Measurements from ENCODE around the gene MORC3. TPM values are rescaled to one million over a fixed set of nuclear protein-coding genes. Genes with fewer than 3 reads are reported as not detected.
A peak's percentile ranks its signal among the peaks of the same experiment; 100 is the strongest.

Gene MORC3
- total and polyA plus RNA-seq, 2 donors (not counting 1 experiment from before 2014, with no cell fraction given): 44.9 to 104 TPM

DNA sequence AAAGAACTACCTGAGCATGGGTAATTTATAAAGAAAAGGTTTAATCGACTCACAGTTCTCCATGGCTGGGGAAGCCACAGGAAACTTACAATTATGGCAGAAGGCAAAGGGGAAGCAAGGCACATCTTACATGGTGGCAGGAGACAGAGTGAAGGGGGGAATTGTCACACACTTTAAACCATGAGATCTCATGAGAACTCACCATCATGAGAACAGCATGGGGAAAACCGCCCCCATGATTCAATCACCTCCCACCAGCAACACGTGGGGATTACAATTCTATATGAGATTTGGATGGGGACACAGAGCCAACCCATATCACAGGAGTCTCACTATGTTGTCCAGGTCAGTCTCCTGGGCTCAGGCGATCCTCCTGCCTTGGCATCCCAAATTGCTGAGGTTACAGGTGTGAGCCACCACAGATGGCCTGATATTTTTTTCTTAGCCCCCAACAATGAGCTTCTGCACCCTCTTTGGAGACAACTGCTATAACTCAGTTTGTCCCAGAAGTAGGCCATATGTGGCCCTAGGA lies 22.5 kb upstream of the MORC3 start:
- DNase-seq: peak; percentile 25
- peaks cover 50% of the 10 kb centered on the region for H3K4me1 Mint-ChIP-seq
- TF ChIP-seq, protein P1, sequence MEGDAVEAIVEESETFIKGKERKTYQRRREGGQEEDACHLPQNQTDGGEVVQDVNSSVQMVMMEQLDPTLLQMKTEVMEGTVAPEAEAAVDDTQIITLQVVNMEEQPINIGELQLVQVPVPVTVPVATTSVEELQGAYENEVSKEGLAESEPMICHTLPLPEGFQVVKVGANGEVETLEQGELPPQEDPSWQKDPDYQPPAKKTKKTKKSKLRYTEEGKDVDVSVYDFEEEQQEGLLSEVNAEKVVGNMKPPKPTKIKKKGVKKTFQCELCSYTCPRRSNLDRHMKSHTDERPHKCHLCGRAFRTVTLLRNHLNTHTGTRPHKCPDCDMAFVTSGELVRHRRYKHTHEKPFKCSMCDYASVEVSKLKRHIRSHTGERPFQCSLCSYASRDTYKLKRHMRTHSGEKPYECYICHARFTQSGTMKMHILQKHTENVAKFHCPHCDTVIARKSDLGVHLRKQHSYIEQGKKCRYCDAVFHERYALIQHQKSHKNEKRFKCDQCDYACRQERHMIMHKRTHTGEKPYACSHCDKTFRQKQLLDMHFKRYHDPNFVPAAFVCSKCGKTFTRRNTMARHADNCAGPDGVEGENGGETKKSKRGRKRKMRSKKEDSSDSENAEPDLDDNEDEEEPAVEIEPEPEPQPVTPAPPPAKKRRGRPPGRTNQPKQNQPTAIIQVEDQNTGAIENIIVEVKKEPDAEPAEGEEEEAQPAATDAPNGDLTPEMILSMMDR (IDR thresholded peaks at IDR 0.05): no peak
- no peak for TF ChIP-seq EZH2 (IDR thresholded peaks at IDR 0.05; ENCODE audit: borderline replicate concordance, insufficient read depth, low read depth, low read length, poor library complexity, severe bottlenecking)
- H3K9me3 Mint-ChIP-seq (ENCODE audit: insufficient read depth): no peaks in the 10 kb centered on the region
- CTCF ChIA-PET: interaction anchor here (1.1 to 7.0 kb wide), 10 partner anchors 10 to 156 kb away, joined by 3 to 76 read pairs (median 6); partner anchors contain the start of gene MORC3
- peaks cover 19% of the 10 kb centered on the region for H3K79me2 ChIP-seq (ENCODE audit: control insufficient read depth, insufficient read depth, low read length)
- no peaks in the 10 kb centered on the region for H3K27me3 ChIP-seq (replicated peaks in 1 of 4; ENCODE audit: control extremely low read depth in 1 of 4, control insufficient read depth in 3 of 4, insufficient read depth in 4 of 4, low read length in 3 of 4)
- H4K20me1 ChIP-seq (ENCODE audit: control insufficient read depth, insufficient read depth, low read length, poor library complexity, severe bottlenecking): no peaks in the 10 kb centered on the region
- peak overlapping the region; percentile 94 to 97 for H3K27ac ChIP-seq (ENCODE audit: low read length in 2 of 2)
- POLR2A ChIA-PET: interaction anchor here (0.7 to 5.7 kb wide), 7 partner anchors 8 to 141 kb away, joined by 3 to 123 read pairs (median 29); partner anchors contain the start of genes DOP1B and MORC3
- H3K9ac ChIP-seq (ENCODE audit: low read length): peak overlapping the region; percentile 55
- peak overlapping the region; percentile 80 for H3K4me3 Mint-ChIP-seq
- H3K27me3 Mint-ChIP-seq: no peaks in the 10 kb centered on the region
- H3K4me3 ChIP-seq (ENCODE audit: control extremely low read depth in 1 of 5, extremely low read depth in 1 of 5, insufficient read depth in 1 of 5, low read depth in 2 of 5, low read length in 4 of 5): peak overlapping the region in 3 of 5 experiments; percentile 10 to 53 (median 48)
- ATAC-seq (ENCODE audit: low read depth): no peak
- WGBS (ENCODE audit: insufficient coverage): 84% methylated on average over 3 of the region's 4 CpGs
- H3K27ac Mint-ChIP-seq: peak overlapping the region; percentile 97
- peak overlapping the region; percentile 67 for H2AFZ ChIP-seq (ENCODE audit: insufficient read depth, low read depth, low read length, poor library complexity, severe bottlenecking)
- peaks cover 0 to 20% of the 10 kb centered on the region in 2 experiments for H3K36me3 ChIP-seq (replicated peaks in 1 of 2; ENCODE audit: control extremely low read depth in 1 of 2, control insufficient read depth in 1 of 2, extremely low read depth in 1 of 2, insufficient read depth in 2 of 2, low read length in 1 of 2)
- H3K4me1 ChIP-seq (ENCODE audit: control insufficient read depth in 2 of 2, insufficient read depth in 2 of 2, low read length in 2 of 2): peaks cover 46 to 66% of the 10 kb centered on the region in 2 donors
- peak overlapping the region; percentile 69 for H3K4me2 ChIP-seq (replicated peaks; ENCODE audit: low read depth, low read length, poor library complexity, severe bottlenecking)
- intact Hi-C loops (cut with micrococcal nuclease): loop anchor here (5.0 kb wide), 1 partner anchor 1070 kb away; the partner anchor contains the start of gene DYRK1A
- peaks cover 0 to 9% (median 0%) of the 10 kb centered on the region in 3 donors for H3K9me3 ChIP-seq (ENCODE audit: control extremely low read depth in 1 of 3, control insufficient read depth in 2 of 3, insufficient read depth in 1 of 3, low read length in 2 of 3)

Data from B cell (primary cell).